Parathyroid adenoma (tissue), 2 donors: ENCODE measurements around the gene NODAL.
A peak's percentile ranks its signal among the peaks of the same experiment; 100 is the strongest.

ENCODE experiments used
- H2AFZ ChIP-seq: fragments of 300-600 bp; sonication (generic); one replicate; pipeline ENCODE4 v1.7.0; 2017; ENCODE audit warnings: antibody characterized with exemption, mild to moderate bottlenecking
- H3K27ac ChIP-seq: fragments of 300-600 bp; sonication (generic); one replicate; pipeline ENCODE4 v1.7.0; 2017
- H3K27me3 ChIP-seq: fragments of 300-600 bp; sonication (generic); one replicate; pipeline ENCODE4 v1.7.0; 2017; ENCODE audit warnings: low read length; ENCODE audit not compliant: control insufficient read depth, insufficient read depth
- H3K36me3 ChIP-seq: fragments of 300-600 bp; sonication (generic); one replicate; pipeline ENCODE4 v1.7.0; 2017; ENCODE audit warnings: low read length; ENCODE audit not compliant: control insufficient read depth, insufficient read depth
- H3K4me1 ChIP-seq: fragments of 300-600 bp; sonication (generic); one replicate; pipeline ENCODE4 v1.7.0; 2017; ENCODE audit warnings: control low read depth
- H3K4me2 ChIP-seq: fragments of 300-600 bp; sonication (generic); one replicate; pipeline ENCODE4 v1.7.0; 2017; ENCODE audit warnings: low read length
- H3K4me3 ChIP-seq: fragments of 300-600 bp; sonication (generic); one replicate; pipeline ENCODE4 v1.7.0; 2017; ENCODE audit warnings: low read depth, low read length
- H3K79me2 ChIP-seq: fragments of 300-600 bp; sonication (generic); one replicate; pipeline ENCODE4 v1.7.0; 2017; ENCODE audit warnings: control low read depth
- H3K9ac ChIP-seq: fragments of 300-600 bp; sonication (generic); one replicate; pipeline ENCODE4 v1.7.0; 2017; ENCODE audit warnings: mild to moderate bottlenecking
- H3K9me3 ChIP-seq: fragments of 300-600 bp; sonication (generic); one replicate; pipeline ENCODE4 v1.7.0; 2017; ENCODE audit warnings: low read length; ENCODE audit not compliant: control insufficient read depth
- TF ChIP-seq, protein P1 (sequence below): fragments of 300-600 bp; sonication (generic); IDR thresholded peaks from one replicate; pipeline ENCODE4 v1.7.0; 2017; ENCODE audit warnings: antibody characterized with exemption, mild to moderate bottlenecking
- donor health status: primary hyperparathyroidism.

Gene NODAL

DNA sequence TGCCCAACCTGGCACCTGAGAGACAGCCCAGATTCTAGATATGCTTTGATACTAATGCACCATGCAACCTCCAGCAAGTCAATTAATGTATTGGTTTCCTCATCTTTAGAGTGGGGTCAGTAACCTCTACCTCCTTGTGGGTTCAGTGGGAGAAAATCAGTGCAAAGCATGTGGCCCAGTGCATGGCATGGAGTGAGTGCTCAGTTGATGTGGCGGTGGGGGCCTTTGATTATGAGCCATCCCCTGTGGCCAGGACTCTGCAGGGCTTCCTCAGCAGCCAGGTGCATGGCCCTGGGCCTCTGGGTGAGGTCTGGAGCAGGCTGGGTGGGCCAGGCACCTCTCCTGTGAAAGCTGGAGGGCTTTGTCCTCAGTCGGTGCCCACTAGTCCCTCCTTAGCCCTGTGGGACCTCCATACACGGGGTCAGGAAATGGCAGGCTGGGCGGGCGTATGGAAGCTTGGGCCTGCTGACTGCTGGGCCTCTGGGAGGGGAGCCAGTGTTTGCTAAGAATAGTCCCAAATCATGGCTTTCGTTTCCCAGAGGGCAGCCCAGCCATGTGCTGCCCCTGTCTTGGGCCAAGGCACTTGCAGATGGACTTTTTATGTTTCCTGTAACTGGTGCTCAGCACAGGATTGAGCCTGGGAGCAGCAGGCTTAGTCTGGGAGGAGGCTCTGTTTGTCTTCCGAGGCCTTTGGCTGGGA is 40.5 kb upstream of the NODAL start:
- H3K9ac ChIP-seq = no peak overlapping the region
- no peaks in the 10 kb centered on the region for H3K36me3 ChIP-seq
- no peak overlapping the region for H2AFZ ChIP-seq
- no peak overlapping the region for H3K4me2 ChIP-seq
- peaks cover 6% of the 10 kb centered on the region for H3K4me1 ChIP-seq
- H3K4me3 ChIP-seq = no peak overlapping the region
- peak overlapping the region; percentile 26 for H3K27ac ChIP-seq
- H3K27me3 ChIP-seq = no peaks in the 10 kb centered on the region
- TF ChIP-seq, protein P1, sequence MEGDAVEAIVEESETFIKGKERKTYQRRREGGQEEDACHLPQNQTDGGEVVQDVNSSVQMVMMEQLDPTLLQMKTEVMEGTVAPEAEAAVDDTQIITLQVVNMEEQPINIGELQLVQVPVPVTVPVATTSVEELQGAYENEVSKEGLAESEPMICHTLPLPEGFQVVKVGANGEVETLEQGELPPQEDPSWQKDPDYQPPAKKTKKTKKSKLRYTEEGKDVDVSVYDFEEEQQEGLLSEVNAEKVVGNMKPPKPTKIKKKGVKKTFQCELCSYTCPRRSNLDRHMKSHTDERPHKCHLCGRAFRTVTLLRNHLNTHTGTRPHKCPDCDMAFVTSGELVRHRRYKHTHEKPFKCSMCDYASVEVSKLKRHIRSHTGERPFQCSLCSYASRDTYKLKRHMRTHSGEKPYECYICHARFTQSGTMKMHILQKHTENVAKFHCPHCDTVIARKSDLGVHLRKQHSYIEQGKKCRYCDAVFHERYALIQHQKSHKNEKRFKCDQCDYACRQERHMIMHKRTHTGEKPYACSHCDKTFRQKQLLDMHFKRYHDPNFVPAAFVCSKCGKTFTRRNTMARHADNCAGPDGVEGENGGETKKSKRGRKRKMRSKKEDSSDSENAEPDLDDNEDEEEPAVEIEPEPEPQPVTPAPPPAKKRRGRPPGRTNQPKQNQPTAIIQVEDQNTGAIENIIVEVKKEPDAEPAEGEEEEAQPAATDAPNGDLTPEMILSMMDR = no peak
- H3K9me3 ChIP-seq = no peaks in the 10 kb centered on the region
- H3K79me2 ChIP-seq = no peaks in the 10 kb centered on the region

DNA sequence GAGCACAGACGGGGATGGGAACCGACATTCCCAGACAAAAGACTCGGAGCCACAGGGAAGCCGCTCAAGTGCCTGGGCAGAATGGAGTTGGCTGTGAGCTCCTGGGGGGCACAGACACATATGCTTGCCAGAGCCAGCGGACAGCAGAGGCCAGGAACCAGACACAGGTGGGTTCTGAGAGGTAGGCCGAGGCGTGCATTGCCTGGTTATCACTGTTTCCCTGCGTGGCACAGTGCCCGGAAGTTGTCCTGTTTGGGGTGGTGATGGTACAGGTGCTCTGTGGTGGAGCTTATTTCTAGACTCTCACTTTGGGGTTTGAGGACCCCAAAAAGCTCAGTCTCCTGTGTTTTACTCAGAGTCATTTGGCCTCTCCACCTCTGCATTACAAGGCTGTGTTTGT is 39.6 kb upstream of the NODAL start:
- Histone ChIP-seq H3K9me3 (no peaks in the 10 kb centered on the region), H3K36me3 (no peaks in the 10 kb centered on the region), H3K27me3 (no peaks in the 10 kb centered on the region), H3K4me3 (no peak overlapping the region), H2AFZ (no peak overlapping the region), H3K79me2 (no peaks in the 10 kb centered on the region), H3K4me2 (no peak overlapping the region), H3K9ac (no peak overlapping the region), H3K27ac (no peak overlapping the region), H3K4me1 (peaks cover 6% of the 10 kb centered on the region)
- TF ChIP-seq, protein P1 = no peak

DNA sequence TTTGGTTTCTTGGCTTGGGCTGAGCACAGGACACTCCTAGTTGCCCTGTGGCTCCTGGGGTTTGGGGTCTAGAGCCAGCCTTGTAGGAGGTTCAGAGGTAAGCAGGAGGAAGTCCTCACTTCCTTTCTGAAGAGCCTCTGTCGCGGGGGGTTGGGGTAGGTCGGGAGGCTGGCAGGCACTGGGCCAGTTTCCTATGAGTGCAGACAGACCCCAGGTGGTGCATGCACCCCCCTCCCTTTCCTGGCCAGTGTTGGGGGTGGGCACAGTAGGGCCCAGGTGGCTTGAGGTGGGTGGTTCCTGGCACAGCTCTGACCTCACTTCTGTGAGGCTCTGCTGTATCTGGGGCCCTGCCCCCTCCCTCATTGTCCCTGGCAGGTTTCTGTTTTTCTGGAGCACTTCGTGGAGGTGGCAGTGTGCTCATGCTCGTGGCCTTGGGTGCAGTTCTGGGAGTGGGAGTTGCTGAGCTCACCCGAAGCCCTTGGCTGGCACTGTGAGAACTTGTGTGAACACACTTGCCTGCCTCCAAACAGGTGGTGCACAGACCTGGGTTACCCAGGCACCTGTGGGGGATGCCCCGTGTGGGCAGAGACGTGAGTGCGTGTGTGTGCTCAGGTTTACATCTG is 38.9 kb upstream of the NODAL start:
- Histone ChIP-seq H3K4me1 (peaks cover 6% of the 10 kb centered on the region), H2AFZ (no peak overlapping the region), H3K4me3 (no peak overlapping the region), H3K27me3 (no peaks in the 10 kb centered on the region), H3K4me2 (no peak overlapping the region), H3K27ac (no peak overlapping the region), H3K9me3 (no peaks in the 10 kb centered on the region), H3K9ac (no peak overlapping the region), H3K79me2 (no peaks in the 10 kb centered on the region), H3K36me3 (no peaks in the 10 kb centered on the region)
- TF ChIP-seq, protein P1 = no peak

DNA sequence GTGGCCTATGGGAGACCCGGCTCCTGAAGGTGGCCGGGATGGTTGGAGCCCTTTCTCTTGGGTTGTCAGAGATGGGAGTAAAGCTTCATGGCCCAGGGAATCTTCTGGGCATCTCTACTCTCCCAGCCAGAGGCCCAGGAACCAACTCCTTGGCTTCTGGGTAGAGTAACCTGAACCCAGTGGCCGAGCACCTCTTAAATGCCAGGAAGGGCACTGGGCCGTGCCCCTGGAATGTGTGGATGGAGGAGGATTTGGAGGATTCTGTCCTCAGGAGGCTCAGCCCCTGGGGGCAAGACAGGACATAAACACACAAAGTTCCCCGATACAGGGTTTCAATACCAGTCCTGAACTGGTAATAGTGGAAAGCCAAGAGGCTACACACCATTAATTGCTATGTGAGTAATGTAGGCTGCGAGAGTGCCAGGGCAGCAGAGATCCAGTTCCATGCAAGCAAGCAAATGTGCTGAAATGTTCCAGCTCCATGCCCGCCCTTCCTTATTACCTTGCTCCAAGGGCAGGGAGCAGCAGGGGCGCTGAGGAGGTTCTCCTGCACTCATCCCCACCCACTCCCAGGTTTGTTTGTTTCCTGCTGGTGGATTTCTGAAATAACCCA is 38.3 kb upstream of the NODAL start:
- Histone ChIP-seq H3K36me3 (no peaks in the 10 kb centered on the region), H3K4me1 (peaks cover 6% of the 10 kb centered on the region), H3K4me3 (no peak overlapping the region), H3K9me3 (no peaks in the 10 kb centered on the region), H3K79me2 (no peaks in the 10 kb centered on the region), H3K27me3 (no peaks in the 10 kb centered on the region), H2AFZ (no peak overlapping the region), H3K4me2 (no peak overlapping the region), H3K9ac (no peak overlapping the region), H3K27ac (peak overlapping the region; percentile 38)
- TF ChIP-seq, protein P1 = no peak
